HepG2 (cell line): ENCODE measurements around the gene FAT2.

Experiments used
- MYC ChIP-seq: sonication (generic); formaldehyde crosslinking; IDR thresholded peaks from 2 replicates; pipeline ENCODE4 v1.9.0; 2021; ENCODE audit warnings: missing genetic modification reagents, borderline replicate concordance
- MZF1 ChIP-seq: sonication (generic); formaldehyde crosslinking; IDR thresholded peaks from 2 replicates; pipeline ENCODE4 v1.8.1; 2023; ENCODE audit warnings: mild to moderate bottlenecking, missing genetic modification reagents, borderline replicate concordance
- TF ChIP-seq, protein P1 (sequence below): sonication (generic); formaldehyde crosslinking; IDR thresholded peaks from 2 replicates; pipeline ENCODE4 v1.5.0; 2020; ENCODE audit warnings: missing genetic modification reagents

DNA sequence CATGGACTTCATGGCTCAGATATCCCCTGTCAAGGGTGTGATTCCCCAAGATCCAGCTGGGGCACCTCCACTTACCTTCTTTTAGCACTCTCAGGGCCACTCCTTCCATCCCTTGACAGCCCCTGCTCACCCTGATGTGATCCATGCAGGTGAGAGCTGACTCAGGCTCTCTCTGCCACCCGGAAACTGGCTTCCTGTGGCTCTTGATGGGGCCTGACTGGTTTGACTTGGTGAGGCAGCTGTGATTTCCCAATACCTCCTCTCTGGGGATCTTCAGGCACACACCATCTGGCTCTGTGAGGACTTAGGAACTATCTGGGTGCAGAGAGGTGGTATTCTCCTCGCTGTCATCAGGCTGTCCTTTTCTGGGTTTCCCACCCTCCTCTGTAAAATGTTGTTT is 7.9 kb upstream of the FAT2 start:
- no peak for TF ChIP-seq MYC
- TF ChIP-seq, protein P1, sequence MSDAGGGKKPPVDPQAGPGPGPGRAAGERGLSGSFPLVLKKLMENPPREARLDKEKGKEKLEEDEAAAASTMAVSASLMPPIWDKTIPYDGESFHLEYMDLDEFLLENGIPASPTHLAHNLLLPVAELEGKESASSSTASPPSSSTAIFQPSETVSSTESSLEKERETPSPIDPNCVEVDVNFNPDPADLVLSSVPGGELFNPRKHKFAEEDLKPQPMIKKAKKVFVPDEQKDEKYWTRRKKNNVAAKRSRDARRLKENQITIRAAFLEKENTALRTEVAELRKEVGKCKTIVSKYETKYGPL (CRISPR knock-in tag) = no peak
- no peak for TF ChIP-seq MZF1 (CRISPR knock-in tag)
